Measurements from ENCODE around the gene ACRV1.

GRCh38 chr11:125692887-125693286 is 12.2 kb upstream of the ACRV1 start:
- TF ChIP-seq POLR2A (IDR thresholded peaks at IDR 0.05) = no peak
- TF ChIP-seq CTCF (IDR thresholded peaks at IDR 0.05) = no peak

Measured in gastroesophageal sphincter (tissue), 3 donors.